HL-60 (cell line): ENCODE data around the gene PTGR1.

ENCODE experiments used
- DNase-seq, 2 experiments: peaks; one replicate each; pipeline ENCODE4 v3.0.0-alpha.2; 2010 to 2020; ENCODE audit warnings: low read depth in 1 of 2, low spot score in 1 of 2
- H3K27ac ChIP-seq: fragments of 250-450 bp; sonication (Bioruptor Pico); replicated peaks from 2 replicates; pipeline ENCODE4 v1.5.1; 2020; ENCODE audit warnings: mild to moderate bottlenecking, moderate library complexity
- H3K27me3 ChIP-seq: fragments of 250-450 bp; sonication (Bioruptor Pico); 2 replicates; pipeline ENCODE4 v1.5.1; 2021; ENCODE audit warnings: mild to moderate bottlenecking, moderate library complexity; ENCODE audit not compliant: insufficient read depth, poor library complexity, severe bottlenecking
- H3K4me3 ChIP-seq: replicated peaks from 2 replicates; pipeline ENCODE4 v1.5.1; 2011; ENCODE audit warnings: mild to moderate bottlenecking, control low read depth, low read length; ENCODE audit not compliant: insufficient read depth
- GABPA ChIP-seq: IDR thresholded peaks from 2 replicates; pipeline ENCODE4 v1.6.1; 2012; ENCODE audit warnings: low read depth
- POLR2AphosphoS5 ChIP-seq: IDR thresholded peaks from 2 replicates; pipeline ENCODE4 v1.6.1; 2012; ENCODE audit warnings: low read depth
- REST ChIP-seq: IDR thresholded peaks from 2 replicates; pipeline ENCODE4 v1.6.1; 2012; ENCODE audit warnings: low read depth; ENCODE audit not compliant: insufficient replicate concordance
- SPI1 ChIP-seq: IDR thresholded peaks from 2 replicates; pipeline ENCODE4 v1.6.1; 2012; ENCODE audit warnings: low read depth, mild to moderate bottlenecking, borderline replicate concordance
- long read RNA-seq: library from polyadenylated mRNA; unstranded; transcript quantifications from one replicate; pipeline ENCODE4 v2.0.0, GENCODE V29; 2020
- TF ChIP-seq, protein P1 (sequence below): IDR thresholded peaks from one replicate; pipeline ENCODE4 v1.5.1; 2011; ENCODE audit warnings: low read length, control low read depth, inconsistent platforms; ENCODE audit not compliant: insufficient read depth

PTGR1 gene
- long read RNA-seq: 0 reads

DNA sequence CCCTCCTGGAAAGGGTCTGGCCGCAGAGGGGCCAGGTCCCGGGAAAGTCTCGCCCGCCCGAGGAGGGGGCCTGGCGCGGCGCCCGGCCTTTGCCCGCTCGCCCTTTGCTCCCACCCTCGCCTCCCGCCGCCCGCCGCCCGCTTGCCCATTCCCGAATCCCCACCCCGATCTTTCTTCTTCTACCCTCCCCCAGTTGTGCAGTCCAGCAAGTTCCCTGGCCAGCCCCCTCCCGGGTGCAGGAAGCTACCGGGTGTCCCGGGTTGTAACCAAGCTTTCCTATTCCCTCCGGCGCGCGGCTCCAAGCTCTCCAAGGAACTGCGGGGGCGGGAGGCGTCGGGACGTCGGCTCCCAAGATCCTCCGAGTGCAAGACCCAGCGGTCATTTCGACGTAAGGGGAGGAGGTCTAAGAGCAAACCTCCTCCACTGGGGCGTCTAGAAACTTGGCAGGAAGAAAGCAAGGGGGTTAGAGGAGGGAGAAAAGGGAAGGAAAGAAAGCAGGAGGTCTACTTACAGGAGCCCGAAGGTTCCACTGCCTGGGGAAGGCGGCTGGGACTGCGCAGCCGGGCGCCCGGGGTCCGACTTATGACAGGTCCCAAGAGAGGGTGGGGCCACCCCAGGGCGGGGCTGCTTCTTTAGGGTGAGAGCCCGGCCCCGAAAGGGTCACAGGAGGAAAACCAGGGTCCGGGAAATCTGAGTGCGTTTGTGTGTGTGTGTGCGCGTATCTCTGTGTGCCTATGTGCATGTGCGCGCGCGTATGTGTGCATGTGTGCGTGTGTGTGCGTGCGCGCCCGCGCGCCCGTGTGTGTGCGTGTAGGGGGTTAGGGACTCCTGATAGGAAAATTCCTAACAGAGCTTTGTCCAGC is at the start of gene PTGR1:
Gene PTGR1 (minus strand): TSS at position 556 of the 863 bp plus-strand sequence. CDS start 2,225 bp downstream, outside the sequence.
- peak within 1 kb of the TSS; percentile 48 for H3K27ac ChIP-seq
- DNase-seq: peak; percentile 65 to 73

GRCh38 chr9:111649016-111649415 is 49.6 kb upstream of the PTGR1 start:
- DNase-seq: no peak
- H3K27ac ChIP-seq: no peak overlapping the region
- H3K4me3 ChIP-seq: no peak overlapping the region
- H3K27me3 ChIP-seq: no peaks in the 10 kb centered on the region
- TF ChIP-seq, protein P1, sequence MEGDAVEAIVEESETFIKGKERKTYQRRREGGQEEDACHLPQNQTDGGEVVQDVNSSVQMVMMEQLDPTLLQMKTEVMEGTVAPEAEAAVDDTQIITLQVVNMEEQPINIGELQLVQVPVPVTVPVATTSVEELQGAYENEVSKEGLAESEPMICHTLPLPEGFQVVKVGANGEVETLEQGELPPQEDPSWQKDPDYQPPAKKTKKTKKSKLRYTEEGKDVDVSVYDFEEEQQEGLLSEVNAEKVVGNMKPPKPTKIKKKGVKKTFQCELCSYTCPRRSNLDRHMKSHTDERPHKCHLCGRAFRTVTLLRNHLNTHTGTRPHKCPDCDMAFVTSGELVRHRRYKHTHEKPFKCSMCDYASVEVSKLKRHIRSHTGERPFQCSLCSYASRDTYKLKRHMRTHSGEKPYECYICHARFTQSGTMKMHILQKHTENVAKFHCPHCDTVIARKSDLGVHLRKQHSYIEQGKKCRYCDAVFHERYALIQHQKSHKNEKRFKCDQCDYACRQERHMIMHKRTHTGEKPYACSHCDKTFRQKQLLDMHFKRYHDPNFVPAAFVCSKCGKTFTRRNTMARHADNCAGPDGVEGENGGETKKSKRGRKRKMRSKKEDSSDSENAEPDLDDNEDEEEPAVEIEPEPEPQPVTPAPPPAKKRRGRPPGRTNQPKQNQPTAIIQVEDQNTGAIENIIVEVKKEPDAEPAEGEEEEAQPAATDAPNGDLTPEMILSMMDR: no peak
- TF ChIP-seq REST: no peak
- no peak for TF ChIP-seq SPI1
- TF ChIP-seq POLR2AphosphoS5: no peak
- TF ChIP-seq GABPA: no peak

More for the DNA sequence above, at the start of gene PTGR1:
- Histone ChIP-seq H3K4me3 (peak within 1 kb of the TSS; percentile 78), H3K27me3 (no peaks in the 10 kb centered on the region)
- TF ChIP-seq SPI1: no peak
- TF ChIP-seq GABPA: no peak; the same call in 1 of the 2 replicates
- no peak for TF ChIP-seq POLR2AphosphoS5
- no peak for TF ChIP-seq REST
- TF ChIP-seq, protein P1: no peak

DNA sequence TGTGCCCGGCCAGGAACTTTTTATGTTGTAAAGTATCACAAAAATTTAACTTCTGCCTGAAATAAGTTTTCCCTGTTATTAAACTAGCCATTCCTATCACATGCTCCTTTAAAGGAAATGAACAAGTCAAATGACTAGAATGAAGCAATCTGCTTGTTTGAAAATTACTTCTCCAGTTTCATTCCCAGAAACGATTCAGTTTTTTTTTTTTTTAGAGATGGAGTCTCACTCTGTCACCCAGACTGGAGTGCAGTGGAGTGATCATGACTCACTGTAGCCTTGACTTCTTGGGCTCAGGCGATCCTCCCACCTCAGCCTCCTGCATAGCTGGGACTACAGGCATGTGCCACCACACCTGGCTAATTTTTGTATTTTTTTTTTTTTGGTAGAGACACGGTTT is 48.6 kb upstream of the PTGR1 start:
- TF ChIP-seq REST (no peak), GABPA (no peak)
- TF ChIP-seq, protein P1: no peak
- Histone ChIP-seq H3K4me3 (no peak overlapping the region), H3K27me3 (no peaks in the 10 kb centered on the region), H3K27ac (no peak overlapping the region)
- no peak for DNase-seq
